Measurements from ENCODE around the gene ZNF311. TPM values are rescaled to one million over a fixed set of nuclear protein-coding genes. Genes with fewer than 3 reads are reported as not detected.

ZNF311 gene
- total RNA-seq, 3 donors from 2014 or later, result 0.96 to 3.7 (median 2.0) TPM

DNA sequence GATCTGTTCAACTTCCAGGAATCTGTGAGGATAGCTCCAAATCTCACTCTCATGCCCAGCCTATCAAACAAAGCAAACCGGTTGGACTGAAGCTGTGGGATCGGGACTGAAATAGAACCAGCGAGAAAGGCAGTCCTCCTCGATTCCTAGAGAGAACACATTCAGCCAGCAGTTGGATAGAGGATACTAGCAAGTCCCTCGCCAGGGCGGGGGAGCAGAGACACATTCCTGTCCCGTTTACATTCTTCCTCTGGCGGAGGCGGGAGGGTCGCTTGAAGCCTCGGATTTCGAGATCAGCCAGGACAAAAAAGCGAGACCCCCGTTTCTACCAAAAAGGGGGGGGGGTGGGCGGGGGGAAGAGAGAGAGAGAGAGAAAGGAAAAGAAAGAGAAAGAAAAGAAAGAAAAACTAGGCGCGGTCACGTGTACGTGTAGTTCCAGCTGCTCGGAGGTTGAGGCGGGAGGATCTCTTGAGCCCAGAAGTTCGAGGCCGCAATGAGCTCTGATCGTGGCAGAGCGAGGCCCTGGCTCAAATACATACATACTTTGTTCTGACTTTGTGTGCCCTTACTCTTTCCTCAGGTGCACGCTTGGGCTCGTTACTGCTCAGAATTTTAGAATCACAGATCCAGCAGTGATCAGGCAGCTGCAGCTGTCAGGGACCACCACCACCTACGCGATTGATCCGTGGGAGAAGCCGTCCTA lies 19.5 kb downstream of the ZNF311 start:
- Histone ChIP-seq H3K36me3 (no peaks in the 10 kb centered on the region), H3K27ac (peak overlapping the region; percentile 78 to 86), H3K4me3 (peak overlapping the region; percentile 53 to 72 (median 66)), H3K27me3 (peaks cover 0 to 2% of the 10 kb centered on the region in 2 donors), H3K9me3 (no peaks in the 10 kb centered on the region), H3K4me1 (no peaks in the 10 kb centered on the region)
- TF ChIP-seq, protein P1, sequence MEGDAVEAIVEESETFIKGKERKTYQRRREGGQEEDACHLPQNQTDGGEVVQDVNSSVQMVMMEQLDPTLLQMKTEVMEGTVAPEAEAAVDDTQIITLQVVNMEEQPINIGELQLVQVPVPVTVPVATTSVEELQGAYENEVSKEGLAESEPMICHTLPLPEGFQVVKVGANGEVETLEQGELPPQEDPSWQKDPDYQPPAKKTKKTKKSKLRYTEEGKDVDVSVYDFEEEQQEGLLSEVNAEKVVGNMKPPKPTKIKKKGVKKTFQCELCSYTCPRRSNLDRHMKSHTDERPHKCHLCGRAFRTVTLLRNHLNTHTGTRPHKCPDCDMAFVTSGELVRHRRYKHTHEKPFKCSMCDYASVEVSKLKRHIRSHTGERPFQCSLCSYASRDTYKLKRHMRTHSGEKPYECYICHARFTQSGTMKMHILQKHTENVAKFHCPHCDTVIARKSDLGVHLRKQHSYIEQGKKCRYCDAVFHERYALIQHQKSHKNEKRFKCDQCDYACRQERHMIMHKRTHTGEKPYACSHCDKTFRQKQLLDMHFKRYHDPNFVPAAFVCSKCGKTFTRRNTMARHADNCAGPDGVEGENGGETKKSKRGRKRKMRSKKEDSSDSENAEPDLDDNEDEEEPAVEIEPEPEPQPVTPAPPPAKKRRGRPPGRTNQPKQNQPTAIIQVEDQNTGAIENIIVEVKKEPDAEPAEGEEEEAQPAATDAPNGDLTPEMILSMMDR (IDR thresholded peaks at IDR 0.05), result no peak
- TF ChIP-seq POLR2AphosphoS5 (IDR thresholded peaks at IDR 0.05), result peak; percentile 45 to 80 (median 65)
- TF ChIP-seq POLR2A (IDR thresholded peaks at IDR 0.05), result no peak
- peak; percentile 84 to 92 for DNase-seq (ENCODE audit: low spot score in 2 of 2)
- intact Hi-C loops (cut with DNase I; ENCODE audit: low total_unique reads), result no loop called here

GRCh38 chr6:28983838-28984237 lies 21.3 kb downstream of the ZNF311 start:
- H3K4me1 ChIP-seq, result no peaks in the 10 kb centered on the region
- no peaks in the 10 kb centered on the region for H3K36me3 ChIP-seq
- no peak overlapping the region for H3K27ac ChIP-seq
- no peaks in the 10 kb centered on the region for H3K9me3 ChIP-seq
- TF ChIP-seq POLR2AphosphoS5 (IDR thresholded peaks at IDR 0.05), result no peak
- TF ChIP-seq POLR2A (IDR thresholded peaks at IDR 0.05), result no peak
- TF ChIP-seq, protein P1 (IDR thresholded peaks at IDR 0.05), result no peak
- intact Hi-C loops (cut with DNase I; ENCODE audit: low total_unique reads), result loop anchor here (5.0 kb wide), 1 partner anchor 42 kb away; no protein-coding TSS in a partner anchor
- no peak for DNase-seq (ENCODE audit: low spot score in 2 of 2)
- H3K4me3 ChIP-seq, result no peak overlapping the region
- peaks cover 0 to 2% of the 10 kb centered on the region in 2 donors for H3K27me3 ChIP-seq

DNA sequence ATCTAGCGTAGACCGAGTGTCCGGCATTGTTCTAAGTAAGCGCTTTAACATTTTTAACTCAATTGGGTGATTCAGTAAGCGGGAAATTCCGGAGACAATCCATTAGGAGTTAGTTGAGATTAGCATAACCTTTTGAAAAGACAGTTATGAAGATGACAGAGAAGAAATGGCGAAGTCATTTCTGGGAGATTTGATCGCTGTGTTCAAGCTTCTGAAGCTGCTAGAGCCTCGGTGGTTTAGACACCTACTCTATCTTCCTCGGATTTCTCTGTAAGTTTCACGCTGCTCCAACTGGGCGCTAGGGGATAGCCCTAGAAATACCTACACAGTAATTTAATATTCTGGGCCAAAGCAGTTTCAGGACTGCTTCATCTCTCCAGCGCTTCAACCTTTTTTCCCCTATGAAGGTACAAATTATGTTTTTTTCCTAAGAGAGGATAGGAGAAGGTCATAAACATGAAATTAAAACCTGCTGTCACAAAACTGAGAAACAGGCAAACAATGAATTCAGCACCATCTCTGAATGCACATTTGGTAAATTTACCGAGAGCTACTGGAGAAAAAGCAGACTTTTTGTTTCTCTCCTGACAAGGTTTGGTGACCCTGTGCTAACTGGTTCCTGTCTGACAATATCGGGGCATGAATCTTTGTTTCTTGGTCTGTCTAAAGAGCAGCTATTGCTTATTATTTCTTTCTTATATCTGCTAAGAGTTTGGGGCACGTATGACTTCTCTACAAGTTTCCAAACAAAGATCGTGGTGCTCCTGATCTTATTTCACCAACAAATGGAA lies 22.4 kb downstream of the ZNF311 start:
- no peak for DNase-seq (ENCODE audit: low spot score in 2 of 2)
- intact Hi-C loops (cut with DNase I; ENCODE audit: low total_unique reads), result loop anchor here (5.0 kb wide), 1 partner anchor 40 kb away; no protein-coding TSS in a partner anchor
- TF ChIP-seq POLR2A (IDR thresholded peaks at IDR 0.05), result no peak
- no peak for TF ChIP-seq POLR2AphosphoS5 (IDR thresholded peaks at IDR 0.05)
- TF ChIP-seq, protein P1 (IDR thresholded peaks at IDR 0.05), result peak in 2 of 3 donors; percentile 20 to 21
- Histone ChIP-seq H3K4me1 (no peaks in the 10 kb centered on the region), H3K27ac (peak overlapping the region; percentile 83 to 90), H3K36me3 (no peaks in the 10 kb centered on the region), H3K9me3 (no peaks in the 10 kb centered on the region), H3K4me3 (peak overlapping the region; percentile 49 to 85 (median 70)), H3K27me3 (no peaks in the 10 kb centered on the region)

- DNase-seq (ENCODE audit: low spot score in 2 of 2), result peak; percentile 70 to 87
- Histone ChIP-seq H3K27me3 (no peaks in the 10 kb centered on the region), H3K4me1 (no peaks in the 10 kb centered on the region), H3K4me3 (peak overlapping the region; percentile 49 to 85 (median 70)), H3K36me3 (no peaks in the 10 kb centered on the region), H3K27ac (peak overlapping the region; percentile 83 to 90), H3K9me3 (no peaks in the 10 kb centered on the region)
- no peak for TF ChIP-seq POLR2A (IDR thresholded peaks at IDR 0.05)
- TF ChIP-seq, protein P1 (IDR thresholded peaks at IDR 0.05), result no peak
- peak; percentile 78 to 91 (median 84) for TF ChIP-seq POLR2AphosphoS5 (IDR thresholded peaks at IDR 0.05)
- intact Hi-C loops (cut with DNase I; ENCODE audit: low total_unique reads), result loop anchor here (5.0 kb wide), 1 partner anchor 40 kb away; no protein-coding TSS in a partner anchor
Measured at GRCh38 chr6:28981833-28982475, 23.2 kb downstream of the ZNF311 start.

Data from breast epithelium (tissue), 4 donors.